Stimulated activated CD8-positive, alpha-beta memory T cell treated with anti-CD3 and anti-CD28 coated beads, Interleukin-4, amount 100 ng/mL, for 4 hours (primary cell): Measurements from ENCODE around the gene NAV2.

Source experiments
- DNase-seq, 2 donors: peaks; one replicate each; pipeline ENCODE4 v3.0.0-alpha.2; 2020; ENCODE audit warnings: low read depth in 2 of 2, low spot score in 1 of 2

NAV2 gene

DNA sequence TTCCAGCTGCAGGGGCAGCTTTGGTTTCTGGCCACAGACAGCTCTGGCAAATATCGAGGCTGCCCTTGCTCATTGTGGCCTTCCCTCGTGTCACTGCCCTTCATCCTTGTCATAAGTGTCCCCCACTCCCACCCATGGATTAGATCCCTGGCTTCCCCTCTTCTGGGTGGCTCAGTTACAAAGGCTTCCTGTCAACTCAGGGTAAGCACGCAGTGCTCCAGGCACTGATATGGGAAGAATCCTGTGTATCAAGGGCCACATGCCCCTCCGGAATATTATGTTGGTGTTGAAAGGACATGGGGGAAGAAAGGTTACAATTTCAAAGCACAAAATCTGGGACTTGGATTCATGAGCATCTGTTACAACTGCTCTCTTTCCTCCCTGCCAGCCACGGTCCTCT, 319.5 kb downstream of the NAV2 start:
- DNase-seq = no peak

GRCh38 chr11:20032577-20033260, 320.1 kb downstream of the NAV2 start:
- DNase-seq = no peak

DNA sequence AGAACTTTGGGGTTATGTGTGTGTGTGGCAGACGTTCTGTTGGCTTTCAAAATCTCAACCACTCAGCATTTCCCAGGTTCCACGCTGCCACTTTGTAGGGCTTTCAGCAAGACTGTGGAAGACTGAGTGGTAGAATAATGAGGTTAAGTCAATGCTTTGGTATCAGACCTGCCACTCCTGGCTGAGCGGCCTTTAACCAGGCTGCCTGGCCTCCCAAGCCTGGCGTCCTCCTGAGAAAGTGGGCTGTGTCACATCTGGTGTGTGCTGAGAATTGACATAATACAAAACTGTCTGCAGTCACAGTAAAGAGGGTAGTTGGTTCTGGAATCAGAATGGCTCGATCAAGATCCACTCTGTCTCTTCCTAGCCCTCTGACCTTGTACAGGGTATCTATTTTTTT, 321.2 kb downstream of the NAV2 start:
- no peak for DNase-seq

DNA sequence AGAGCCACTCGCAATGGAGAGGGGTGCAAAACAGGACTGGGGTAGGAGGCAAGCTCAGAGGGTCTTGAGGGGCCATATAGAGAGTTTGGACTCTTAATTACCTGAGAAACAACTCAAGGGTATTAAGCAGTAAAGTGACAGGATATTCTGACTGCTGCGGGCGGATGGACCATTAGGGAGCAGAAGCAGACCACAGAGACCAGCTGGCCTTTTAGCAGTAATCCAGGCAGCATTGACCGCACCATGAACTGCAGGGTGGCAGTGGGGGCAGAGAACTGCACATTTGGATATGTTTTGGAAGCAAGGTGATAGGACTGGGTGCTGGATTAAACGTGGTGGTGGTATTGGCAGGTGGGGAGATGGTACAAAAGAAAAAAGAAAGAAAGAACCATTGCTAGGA, 322.3 kb downstream of the NAV2 start:
- no peak for DNase-seq

GRCh38 chr11:20035375-20035700, 322.7 kb downstream of the NAV2 start:
- no peak for DNase-seq

GRCh38 chr11:20035701-20036601, 323.3 kb downstream of the NAV2 start:
- no peak for DNase-seq

DNA sequence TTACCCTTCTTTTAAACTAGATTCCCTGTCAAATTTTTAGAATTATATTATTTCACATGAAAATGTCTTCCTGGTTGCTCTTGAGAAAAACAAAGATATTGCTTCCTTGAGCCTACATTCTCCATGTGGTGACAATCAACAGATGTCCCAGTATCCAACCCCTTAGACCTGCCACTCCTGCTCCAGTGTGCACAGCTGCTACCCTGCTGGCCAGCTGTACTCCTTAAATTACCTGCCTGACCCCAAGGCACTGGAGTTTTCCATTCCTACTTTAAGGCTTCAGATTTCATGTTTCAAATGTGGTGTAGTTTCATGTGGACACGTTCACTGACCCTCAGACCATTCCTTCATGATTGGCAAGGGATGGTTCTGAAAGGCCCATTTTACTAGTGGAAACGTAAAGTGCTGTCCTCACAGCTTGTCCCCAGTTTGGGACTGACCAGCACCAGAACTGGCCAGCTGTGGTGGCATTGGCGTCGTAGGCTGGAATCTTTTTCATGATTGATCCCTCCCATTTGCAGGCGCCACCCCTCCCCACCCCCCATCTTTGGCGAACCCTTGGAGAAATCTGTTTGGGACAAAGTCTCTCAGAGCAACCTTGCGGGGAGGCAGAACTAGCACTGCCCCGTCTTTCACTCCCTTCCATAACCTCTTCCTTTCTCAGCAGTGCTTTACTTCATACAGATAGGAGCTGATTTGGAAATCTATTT, 324.1 kb downstream of the NAV2 start:
- no peak for DNase-seq

DNA sequence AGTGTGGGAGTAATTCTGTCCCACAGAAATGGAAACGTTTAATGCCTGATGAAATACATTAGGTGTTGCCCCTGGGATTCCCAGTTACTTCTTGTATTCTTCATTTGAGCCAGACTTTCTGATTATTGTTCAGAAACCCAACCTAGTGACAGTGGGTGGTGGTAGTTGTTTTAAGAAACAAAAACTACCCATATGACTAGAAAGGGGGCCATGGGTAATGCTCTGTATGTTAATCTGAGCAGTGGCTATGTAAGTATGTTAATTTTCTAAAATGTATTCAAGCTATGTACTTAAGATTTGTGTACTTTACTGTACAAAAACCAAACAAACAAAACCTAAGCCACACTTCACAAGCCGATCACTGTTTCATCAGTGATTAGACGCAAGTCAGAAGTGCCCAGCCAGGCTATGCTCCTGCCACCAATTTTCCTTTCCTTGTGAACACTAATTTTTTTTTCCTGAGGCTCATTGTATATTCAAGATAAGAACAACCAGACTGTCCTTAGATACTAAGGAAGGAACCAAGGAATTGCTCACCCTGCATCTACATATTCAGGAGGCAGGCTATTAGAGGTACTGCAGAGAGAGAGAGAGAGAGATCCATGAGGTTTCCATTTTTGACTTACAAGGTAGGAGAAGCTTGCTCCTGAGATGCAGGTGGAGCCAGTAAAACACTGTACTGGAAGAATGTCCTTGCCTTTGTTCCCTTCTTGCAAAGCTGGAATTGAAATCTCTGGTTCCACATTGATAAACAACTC, 324.9 kb downstream of the NAV2 start:
- DNase-seq = no peak

DNA sequence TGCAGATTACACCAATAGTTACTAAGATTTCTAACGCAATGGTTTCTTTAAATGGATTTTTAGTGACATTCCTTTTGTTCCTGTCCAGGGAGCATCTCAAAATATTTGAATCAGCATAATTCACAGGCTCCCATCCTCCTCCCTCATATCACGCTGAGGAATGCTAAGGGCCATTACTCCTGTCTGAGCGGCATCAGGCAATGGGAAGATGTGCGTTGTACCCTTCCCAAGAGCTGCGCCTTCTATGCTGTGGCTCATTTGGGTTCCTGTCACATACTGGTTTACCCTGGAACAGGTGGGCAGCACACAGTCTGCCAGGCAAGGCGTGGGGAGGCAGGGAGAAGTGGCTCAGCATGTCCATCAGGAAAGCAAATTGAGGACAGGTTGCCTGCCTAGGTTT, 325.8 kb downstream of the NAV2 start:
- DNase-seq = no peak

- DNase-seq = no peak
Observed at GRCh38 chr11:20038972-20039371, 326.3 kb downstream of the NAV2 start.

DNA sequence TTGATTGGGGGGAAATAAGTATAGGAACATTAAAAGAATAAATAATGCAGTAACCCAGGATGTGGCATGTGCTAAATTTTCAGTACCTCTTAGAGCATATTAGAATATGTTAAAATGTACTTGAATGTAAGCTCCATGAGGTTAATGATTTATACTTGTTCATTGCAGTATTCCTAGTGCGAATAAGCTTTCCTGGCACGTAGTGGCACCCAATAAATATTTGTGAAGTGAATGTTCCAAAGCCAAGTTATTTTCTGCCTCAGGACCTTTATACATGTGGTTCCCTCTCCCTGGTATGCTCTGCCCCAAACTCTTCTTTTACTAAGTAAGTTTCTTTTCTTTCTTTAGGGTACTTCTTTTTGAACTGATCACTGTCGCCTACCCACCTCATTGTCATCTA, 328.9 kb downstream of the NAV2 start:
- no peak for DNase-seq

GRCh38 chr11:20042045-20042639, 329.5 kb downstream of the NAV2 start:
- no peak for DNase-seq

- no peak for DNase-seq
Observed at GRCh38 chr11:20042811-20043341, 330.2 kb downstream of the NAV2 start.

DNA sequence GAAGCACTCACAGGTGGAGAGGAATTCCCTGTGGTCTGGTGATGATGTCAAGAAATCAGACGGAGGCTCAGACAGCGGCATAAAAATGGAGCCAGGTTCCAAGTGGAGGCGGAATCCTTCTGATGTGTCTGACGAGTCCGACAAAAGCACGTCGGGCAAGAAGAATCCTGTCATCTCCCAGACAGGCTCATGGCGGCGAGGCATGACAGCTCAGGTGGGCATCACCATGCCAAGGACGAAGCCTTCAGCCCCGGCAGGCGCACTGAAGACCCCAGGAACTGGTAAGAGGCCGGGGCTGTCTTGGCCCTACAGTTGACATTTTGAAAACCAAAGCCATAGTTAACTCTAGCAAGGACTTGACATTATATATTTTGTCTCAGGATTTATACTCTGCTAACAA, 331.4 kb downstream of the NAV2 start:
- no peak for DNase-seq

- DNase-seq = no peak
Observed at GRCh38 chr11:20045098-20045688, 332.6 kb downstream of the NAV2 start.

DNA sequence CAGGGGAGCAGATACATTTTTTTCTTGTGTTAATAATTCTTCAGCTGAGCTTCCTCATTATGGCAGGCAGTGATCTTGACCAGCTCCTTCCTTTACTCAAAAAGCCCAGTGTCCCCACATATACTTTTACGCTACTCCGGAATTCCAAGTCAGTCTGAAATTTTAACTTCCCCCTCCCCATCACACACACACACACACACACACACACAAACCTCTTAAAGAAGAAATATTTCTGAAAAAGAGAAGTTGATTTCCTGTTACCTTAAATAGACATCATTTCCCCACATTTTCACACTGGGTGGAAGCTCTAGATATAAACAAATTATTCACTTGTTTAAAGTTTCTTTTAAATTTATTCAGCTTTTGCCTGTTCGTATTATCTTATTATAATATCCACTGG, 333.8 kb downstream of the NAV2 start:
- no peak for DNase-seq

DNA sequence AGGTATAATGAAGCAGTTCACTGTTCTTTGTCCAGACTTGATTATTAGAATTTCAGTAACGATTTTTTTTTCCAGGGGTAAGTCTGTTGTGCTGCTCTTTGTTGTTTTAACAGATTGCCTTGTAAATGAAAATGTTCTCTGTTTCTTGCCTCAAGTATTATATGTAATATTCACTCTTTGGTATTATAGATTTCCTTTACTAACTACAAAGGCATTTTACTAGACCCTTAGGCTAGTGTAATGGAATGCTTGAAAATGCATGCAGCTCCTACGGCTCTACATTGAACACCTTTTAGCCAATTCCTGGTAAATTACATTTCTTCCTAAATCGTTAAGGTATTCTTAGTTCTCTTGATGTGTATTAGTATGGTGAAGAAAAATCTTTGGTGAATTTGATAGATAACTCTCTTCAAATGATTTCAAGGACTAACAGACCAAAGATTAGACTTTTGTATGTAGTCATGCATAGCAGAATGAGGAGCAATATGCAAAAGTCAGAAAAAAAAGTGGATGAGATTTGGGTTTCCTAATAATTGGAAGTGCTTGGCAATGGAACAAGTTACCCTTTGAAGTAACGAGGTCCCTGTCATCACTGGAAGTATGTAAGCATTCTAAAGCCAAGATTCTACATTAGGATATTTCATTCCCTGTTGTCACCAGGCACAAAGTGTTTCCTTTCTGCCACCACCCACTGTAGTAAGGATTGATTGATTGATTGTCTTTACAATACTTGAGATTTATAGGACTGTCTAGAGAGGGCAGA, 334.6 kb downstream of the NAV2 start:
- no peak for DNase-seq

DNA sequence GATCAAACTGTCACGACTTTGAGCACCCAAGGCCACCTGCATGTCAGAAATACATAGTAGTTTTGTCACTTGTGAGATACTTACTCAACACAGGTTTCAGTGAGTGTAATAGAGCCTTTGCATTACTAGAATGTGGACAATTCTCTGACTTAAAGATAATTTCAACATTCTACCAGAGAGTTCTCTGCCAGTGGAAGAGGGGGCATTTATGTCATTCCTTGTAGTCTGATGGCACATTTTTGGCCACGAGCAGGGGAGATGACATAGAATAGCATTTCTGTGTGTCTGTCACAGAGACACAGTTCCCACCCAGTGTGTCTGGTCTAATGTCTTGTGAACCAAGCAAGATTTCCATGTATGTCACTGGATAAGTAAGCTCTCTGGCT, 335.1 kb downstream of the NAV2 start:
- DNase-seq = no peak

DNA sequence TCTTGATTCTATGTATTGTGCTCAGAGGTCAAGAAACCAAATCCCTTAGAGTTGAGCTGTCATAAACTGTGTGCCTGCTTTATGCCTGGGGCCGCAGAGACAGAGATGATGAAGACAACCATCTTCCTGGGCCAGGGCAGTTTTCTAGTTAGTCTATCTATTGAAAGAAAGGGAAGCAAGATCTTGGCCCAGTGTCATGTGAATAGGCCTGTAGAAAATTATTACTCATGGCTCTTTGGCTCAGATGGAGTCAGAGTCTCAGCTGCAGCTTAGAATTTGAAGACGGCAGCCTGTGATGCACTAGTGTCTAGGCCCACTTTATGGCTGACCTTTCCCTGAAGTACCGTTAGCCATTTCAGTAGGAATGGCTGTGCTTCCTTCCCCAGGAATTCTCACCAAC, 335.6 kb downstream of the NAV2 start:
- no peak for DNase-seq

- DNase-seq = no peak
Observed at GRCh38 chr11:20048707-20049106, 336.1 kb downstream of the NAV2 start.
